ENCODE results near the gene HOXA13.

HOXA13 gene

GRCh38 chr7:27151341-27151930, 48.5 kb downstream of the HOXA13 start:
- no peak for DNase-seq (ENCODE audit: low read depth, low spot score)
- peak overlapping the region; percentile 79 for H3K27ac ChIP-seq

GRCh38 chr7:27150568-27151340, 49.1 kb downstream of the HOXA13 start:
- peak overlapping the region; percentile 79 for H3K27ac ChIP-seq
- no peak for DNase-seq (ENCODE audit: low read depth, low spot score)

GRCh38 chr7:27149842-27150567, 49.9 kb downstream of the HOXA13 start:
- peak overlapping the region; percentile 79 for H3K27ac ChIP-seq
- DNase-seq (ENCODE audit: low read depth, low spot score), result no peak

- no peak for DNase-seq (ENCODE audit: low read depth, low spot score)
- H3K27ac ChIP-seq, result peak overlapping the region; percentile 79
These were observed 50.9 kb downstream of the HOXA13 start for GRCh38 chr7:27148756-27149641.

- peak overlapping the region; percentile 79 for H3K27ac ChIP-seq
- DNase-seq (ENCODE audit: low read depth, low spot score), result no peak
These were observed 51.7 kb downstream of the HOXA13 start for GRCh38 chr7:27148031-27148755.

- peak within 1 kb of the TSS; percentile 79 for H3K27ac ChIP-seq
- DNase-seq (ENCODE audit: low read depth, low spot score), result no peak
These were observed 52.5 kb downstream of the HOXA13 start, which contains the start of gene HOXA6 for GRCh38 chr7:27147199-27148030. TSS of gene HOXA6 (minus strand) at chr7:27147774. CDS start at chr7:27147749, 25 bp downstream.

- peak overlapping the region; percentile 79 for H3K27ac ChIP-seq
These were observed 53.2 kb downstream of the HOXA13 start for GRCh38 chr7:27146491-27147198.

GRCh38 chr7:27145914-27146412, 53.9 kb downstream of the HOXA13 start:
- no peak overlapping the region for H3K27ac ChIP-seq
- no peak for DNase-seq (ENCODE audit: low read depth, low spot score)

More at GRCh38 chr7:27146491-27147198, 53.2 kb downstream of the HOXA13 start:
- no peak for DNase-seq (ENCODE audit: low read depth, low spot score)

- peak overlapping the region; percentile 33 for H3K27ac ChIP-seq
- no peak for DNase-seq (ENCODE audit: low read depth, low spot score)
These were observed 54.6 kb downstream of the HOXA13 start for GRCh38 chr7:27145165-27145913.

- peak overlapping the region; percentile 33 for H3K27ac ChIP-seq
These were observed 55.1 kb downstream of the HOXA13 start for GRCh38 chr7:27144781-27145164.

More at GRCh38 chr7:27144781-27145164, 55.1 kb downstream of the HOXA13 start:
- no peak for DNase-seq (ENCODE audit: low read depth, low spot score)

Measured in epithelial cell of prostate (primary cell).